GM23248 (cell line): ENCODE measurements around the gene RNASEL.

Source experiments
- EZH2 ChIP-seq: fragments of 200-600 bp; sonication (generic); IDR thresholded peaks from 2 replicates; pipeline ENCODE4 v1.6.1; 2018; ENCODE audit warnings: antibody characterized with exemption, mild to moderate bottlenecking; ENCODE audit not compliant: insufficient read depth, poor library complexity, severe bottlenecking
- EZH2phosphoT487 ChIP-seq: fragments of 200-600 bp; sonication (generic); IDR thresholded peaks from 2 replicates; pipeline ENCODE4 v1.6.1; 2018; ENCODE audit warnings: antibody characterized with exemption, moderate library complexity, mild to moderate bottlenecking, low read depth; ENCODE audit not compliant: insufficient read depth

- no peak for TF ChIP-seq EZH2
- no peak for TF ChIP-seq EZH2phosphoT487
Observed at GRCh38 chr1:182587093-182587492, 2.0 kb downstream of the RNASEL start.
